NCI-H146 (cell line): ENCODE data around the gene ADGRD1.
"Not testable (repeated sequence)": the region's sequence is repeated elsewhere in the genome, so short reads cannot be mapped to it uniquely, and the experiment has no call there.

Experiments used
- DNase-seq: peaks from one replicate; lab custom pipeline; 2025; lab: John Stamatoyannopoulos, UW

Gene ADGRD1

DNA sequence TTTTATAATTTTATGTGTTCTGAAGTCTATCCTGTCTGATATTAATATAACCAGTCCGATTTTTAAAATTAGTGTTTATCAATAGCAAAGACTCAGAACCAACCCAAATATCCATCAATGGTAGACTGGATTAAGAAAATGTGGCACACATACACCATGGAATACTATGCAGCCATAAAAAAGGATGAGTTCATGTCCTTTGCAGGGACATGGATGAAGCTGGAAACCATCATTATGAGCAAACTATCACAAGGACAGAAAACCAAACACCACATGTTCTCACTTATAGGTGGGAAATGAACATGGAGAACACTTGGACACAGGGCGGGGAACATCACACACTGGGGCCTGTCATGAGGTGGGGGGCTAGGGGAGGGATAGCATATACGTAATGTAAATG lies 16.2 kb upstream of the ADGRD1 start:
- DNase-seq = not testable (repeated sequence)

DNA sequence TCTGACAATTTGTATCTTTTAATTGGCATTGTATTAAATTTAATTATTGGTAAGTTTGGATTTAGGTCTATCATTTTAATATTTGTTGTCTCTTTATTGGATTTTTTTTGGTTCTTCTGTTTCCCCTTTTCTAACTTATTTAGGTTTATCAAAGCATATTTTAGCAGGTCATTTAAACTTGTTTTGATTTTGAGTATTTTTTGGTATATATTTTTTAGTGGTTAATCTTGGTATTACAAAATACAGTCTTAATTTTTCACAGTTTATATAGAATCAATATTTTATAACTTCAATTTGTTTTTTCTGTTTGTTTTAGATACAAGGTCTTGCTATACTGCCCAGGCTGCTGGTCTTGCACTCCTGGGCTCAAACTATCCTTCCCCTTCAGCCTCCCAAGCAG lies 15.5 kb upstream of the ADGRD1 start:
- no peak for DNase-seq

DNA sequence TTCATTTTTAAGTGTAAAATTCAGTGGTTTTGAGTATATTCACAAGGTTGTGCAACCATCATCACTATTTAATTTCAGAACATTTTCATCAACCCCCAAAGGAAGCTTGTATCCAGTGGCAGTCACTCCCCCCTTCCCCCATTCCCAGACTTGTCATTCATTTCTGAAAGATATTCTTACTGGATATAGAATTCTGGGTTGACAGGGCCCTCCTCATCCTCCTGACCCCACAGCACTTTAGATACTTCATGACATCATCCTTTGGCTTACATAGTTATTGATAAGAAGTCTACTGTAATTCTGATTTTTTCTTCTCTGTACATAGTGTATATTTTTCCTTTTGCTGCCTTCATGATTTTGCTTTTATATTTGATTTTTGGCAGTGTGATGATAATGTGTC lies 8.8 kb upstream of the ADGRD1 start:
- DNase-seq = no peak

DNA sequence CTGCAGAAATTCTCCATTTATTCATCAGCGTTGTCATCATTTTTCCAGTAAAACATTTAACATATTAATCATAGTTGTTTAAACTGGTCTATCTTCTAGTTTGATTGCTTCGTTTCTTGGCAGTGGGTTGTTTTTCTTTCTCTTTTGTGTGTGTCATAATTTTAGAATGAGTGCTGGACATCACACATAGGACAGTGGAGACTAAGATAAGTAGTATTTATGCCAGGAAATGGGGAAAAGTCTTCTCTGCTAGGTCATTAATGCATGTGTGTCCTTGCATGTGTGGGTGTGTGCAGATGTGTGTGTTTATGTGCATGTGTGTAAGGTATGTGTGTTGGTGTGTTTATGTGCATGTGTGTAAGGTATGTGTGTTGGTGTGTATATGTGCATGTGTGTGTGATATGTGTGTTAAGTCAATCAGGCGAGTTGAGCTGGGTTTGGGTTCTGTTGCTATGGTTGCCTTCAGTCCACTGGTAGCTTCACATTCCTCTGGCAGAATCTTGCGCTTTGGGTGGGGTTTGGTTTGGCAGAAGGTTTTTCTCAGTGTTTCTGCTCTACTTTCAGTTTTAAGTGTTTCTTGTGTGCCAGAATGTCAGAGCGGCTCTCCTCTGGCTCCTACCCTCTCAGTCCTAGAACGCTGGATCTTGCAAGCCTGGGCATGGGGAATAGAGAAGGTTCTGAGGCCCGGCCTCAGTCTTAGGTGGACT lies 7.8 kb upstream of the ADGRD1 start:
- no peak for DNase-seq

DNA sequence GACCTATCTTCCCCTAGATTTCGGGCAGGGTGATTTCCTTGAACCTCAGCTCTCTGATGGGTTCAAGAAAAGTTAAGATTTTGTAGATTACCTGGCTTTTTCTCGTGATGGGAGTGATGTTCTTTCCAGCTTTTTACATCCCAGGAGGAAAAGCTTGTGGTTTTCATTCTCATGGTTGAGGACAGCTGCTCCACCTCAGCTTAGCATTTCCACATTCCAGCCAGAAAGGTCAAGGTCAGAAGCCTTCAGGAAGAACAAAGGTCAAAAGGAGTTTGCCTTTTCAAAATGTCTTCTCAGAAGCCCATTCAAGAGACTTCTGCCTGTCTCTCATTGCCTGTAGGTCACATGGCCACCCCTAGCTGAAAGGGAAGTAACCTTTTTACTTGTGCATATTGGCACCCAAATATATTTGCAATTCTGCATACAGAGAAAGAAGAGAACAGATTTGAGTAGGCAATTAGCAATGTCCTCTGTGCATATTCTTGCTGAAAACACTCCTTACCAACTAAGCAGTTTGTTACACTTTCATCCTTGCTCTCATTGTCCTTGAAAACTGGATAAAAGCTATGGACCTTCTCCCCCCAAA lies 6.6 kb upstream of the ADGRD1 start:
- no peak for DNase-seq

DNA sequence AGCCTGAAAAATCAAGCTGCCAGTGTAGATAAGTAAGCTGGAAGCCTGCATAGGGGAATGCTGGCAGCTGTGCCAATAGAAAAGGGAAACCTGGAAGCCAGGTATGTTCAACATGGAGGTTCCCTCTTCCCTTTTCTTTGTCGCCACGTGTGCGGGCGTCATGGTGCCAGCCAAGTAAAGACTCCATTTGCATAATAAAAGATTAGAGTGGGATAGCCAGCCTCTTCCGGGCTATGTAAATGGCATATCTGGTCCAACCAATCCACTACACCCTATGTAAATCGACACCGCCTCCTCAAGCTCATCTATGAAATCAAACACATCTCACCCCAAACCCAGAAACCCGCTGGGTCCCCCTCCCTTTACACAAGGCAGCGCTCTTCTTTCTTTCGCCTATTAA lies 5.6 kb upstream of the ADGRD1 start:
- DNase-seq = peak; percentile 1

DNA sequence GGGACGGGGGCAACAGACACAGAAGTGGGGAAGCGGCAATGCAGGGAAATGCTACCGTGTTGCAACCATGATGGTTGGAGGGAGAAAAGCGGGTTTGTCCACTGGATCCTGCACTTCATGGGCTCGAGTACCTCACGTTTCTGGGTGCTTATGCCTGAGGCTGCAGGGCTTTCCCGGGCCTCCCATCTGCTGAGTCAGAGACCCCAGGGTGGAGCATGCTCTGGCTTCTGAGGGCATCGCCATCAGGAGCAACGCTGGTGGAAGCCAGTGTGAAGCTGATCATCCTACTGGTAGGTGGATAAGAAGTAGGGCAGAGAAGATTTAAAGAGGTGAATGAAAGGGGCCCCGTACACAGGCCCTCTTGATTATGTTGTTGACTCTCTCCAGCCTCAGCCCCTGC lies 5.0 kb upstream of the ADGRD1 start:
- DNase-seq = no peak

DNA sequence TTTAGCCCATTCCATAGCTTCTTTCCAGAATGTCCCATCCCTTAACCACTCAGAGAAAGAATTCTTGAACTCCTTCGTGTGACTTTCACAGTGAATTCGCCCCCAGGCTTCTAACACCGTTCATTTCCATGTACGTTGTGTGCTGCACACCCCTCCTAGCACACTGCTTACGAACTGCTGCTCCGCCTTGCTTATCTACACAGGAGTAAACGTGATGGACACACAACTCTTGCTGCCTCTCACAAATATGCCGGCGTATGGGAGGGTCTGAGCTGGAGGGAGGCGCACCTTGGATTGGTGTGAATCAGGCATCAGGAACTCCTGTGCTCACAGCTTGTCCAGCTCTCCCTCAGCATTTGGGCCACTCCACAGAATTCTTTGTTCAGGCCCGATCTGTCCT lies 3.9 kb upstream of the ADGRD1 start:
- DNase-seq = no peak

DNA sequence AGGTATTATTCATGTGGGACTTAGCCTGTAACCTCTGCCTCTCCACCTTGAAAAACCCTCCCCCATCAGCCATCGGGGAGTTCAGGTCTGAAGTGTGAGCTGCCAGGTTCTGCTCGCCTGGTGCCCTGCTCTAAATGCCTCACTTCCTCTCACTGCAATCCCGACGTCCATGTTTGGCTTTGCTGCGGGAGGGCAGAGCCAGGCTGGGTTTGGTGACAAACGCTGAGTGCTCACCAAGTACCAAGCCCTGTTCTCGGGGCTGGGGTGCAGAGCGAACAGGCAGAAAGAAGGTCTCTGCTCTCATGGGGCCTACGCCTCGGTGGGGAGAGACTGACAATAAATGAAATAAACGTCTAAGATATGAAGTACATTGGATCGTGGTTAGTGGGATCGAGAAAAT lies 2.1 kb upstream of the ADGRD1 start:
- DNase-seq = no peak

DNA sequence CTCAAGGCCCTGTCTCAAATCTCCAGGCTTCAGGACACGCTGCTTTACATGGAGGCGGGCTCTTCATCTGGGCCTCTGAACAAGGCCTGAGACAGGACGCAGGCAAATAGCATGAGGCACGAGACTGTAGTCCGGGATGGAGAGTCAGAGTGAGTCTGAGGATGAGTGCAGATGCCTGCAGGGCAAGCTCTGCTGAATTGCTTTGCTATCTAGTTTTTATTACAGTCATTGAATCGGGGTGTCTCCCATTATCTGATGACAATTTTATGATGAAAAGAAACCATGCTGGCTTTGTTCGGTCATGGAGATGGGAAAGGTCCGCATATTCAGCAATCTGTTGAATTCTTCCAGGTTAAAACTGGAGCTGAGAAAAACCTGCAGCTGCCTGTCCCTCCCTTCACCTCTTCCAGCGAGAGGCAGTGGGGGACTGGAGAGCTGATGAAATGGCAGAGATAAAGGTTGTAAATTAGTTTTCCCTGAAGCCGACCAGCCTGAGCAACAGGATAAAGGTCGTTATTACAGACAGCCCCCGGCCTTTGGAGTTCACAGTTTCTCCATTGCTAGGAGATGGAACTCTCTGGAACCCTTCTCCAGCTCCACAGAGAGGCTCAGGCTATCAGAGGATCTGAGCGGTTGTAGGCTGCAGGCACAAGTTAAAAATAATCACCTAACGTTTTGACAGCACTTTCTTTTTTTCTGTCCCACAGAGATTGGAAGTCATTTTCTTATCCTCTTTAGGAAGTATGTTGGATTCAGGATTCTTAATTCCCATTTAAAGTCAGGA lies 1.3 kb upstream of the ADGRD1 start:
- no peak for DNase-seq

DNA sequence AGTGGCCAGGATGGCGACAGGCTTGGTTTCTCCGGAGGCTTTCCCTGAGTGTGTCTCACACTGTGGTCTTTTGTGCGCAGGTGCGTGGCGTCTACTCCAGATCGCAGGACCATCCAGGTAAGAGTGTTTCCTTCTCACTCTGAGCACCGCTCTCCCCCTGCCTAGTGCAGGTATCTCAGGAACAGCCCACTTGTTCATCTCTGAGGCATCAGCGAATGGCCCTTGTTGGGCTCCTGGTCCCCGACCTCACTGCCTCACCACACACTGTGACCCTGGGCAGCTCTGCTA lies 781 bp downstream of the ADGRD1 start:
- no peak for DNase-seq

DNA sequence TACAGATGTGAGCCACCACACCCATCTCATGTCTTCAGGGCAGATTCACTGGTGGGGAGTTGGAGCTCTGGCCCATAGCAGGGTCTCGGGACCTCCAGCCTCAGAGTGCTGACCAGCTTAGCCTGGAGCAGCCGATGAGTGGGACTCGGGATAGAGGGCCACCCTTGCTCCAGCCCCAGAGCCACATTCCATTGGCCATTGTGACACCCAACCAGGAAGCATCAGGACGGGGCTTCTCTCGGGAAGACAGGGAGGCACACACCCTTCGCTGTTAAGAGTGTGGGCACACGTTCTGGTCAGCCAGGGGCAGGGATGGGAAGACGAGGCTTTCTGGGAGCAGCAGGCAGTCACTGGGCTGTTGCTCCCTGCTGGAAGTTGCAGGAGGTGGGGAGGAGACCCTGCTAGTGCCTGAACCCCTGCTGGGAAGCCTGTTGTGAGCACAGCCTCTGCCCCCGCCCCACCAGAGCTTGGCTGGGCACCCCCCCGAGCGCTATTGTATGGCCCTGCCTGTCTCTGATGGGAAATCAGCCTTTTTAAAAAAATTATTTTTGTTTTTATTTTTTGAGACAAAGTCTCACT lies 1.6 kb downstream of the ADGRD1 start:
- no peak for DNase-seq

DNA sequence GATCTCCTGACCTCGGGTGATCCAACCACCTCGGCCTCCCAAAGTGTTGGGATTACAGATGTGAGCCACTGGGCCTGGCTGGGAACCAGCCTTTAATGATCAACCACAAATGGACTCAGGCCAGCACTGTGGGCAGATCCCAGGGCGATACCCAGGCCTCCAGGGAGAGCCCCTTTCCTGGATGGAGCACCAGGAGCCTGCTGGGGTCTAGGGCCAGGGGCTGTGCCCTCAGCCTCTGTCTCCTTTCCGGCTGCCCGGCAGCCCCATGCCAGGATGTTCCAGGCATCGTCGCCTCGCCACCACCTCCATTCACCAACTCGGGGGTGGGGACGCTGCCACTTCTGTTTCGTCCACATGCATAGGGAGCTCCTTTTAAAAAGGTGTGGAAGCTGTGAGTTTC lies 2.3 kb downstream of the ADGRD1 start:
- no peak for DNase-seq

DNA sequence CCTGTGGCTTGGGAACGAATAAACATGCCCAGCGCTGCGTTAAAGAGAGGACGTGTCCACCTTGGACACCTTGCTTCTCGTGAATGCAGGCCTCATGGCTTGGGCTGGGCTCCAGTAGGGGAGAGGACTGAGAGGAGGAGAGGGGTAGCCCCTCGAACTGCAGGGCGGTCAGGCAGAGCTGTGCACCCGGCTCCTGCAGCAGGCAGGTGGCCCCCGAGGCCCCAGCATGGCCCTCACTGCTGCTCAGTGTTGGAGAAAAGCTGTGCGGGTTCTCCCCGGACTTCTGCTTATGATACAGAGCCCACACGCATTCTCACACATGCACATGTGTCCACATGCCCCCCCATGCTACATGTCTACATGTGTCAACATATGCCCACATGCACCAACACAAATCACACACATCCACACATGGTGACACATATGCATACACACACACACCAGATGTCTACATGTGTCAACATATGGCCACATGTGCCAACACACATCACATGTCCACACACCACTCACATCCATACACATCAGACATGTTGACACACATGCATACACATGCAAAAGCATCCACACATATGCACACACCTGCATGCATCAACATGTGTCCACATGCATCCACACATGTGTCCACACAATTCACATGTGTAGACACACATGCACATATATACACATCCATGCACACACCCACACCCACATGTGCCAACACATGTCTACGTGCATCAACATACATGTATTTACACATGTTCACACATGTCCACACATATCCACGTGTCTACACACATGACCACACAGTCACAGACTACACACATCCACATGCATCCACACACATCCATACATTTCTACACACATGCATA lies 3.0 kb downstream of the ADGRD1 start:
- DNase-seq = no peak

DNA sequence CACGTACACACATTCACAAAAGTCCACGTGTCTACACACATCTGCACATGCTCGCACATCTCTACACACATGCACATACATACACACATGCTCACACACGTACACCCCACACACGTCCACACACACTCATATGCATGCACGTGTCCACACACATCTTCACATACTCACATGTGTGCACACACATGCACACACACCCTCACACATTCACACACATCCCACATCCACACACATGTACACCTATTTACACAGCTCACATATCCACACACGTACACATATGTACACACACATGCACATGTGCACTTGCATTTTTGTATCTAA lies 3.6 kb downstream of the ADGRD1 start:
- DNase-seq = no peak

DNA sequence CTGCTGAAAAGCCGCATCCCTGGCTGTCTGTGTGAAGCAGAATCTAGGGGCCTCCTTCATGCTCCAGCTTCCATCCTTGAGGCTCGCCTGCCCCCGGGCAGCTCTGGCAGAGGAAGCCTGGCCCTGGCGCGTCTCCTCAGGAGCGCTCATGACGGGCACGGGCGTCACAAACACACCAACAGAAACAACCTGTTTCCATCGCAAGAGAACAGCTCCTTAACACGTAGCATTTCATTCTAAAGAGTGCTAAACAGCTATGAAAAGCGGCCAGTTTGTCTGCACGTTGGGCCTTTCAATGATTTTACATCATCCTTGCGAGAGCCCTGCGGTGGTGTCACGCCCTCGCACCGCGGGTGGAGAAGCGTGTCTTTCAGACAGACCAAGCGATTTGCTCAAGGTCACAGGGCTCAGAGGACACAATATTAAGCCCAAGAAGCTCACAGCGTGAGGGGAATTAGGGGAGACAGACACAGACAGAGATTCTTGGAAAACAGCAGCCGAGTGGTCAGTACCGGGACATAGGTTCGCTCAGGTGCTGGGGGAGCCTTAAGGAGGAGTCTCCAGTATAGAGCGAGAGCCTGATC lies 4.9 kb downstream of the ADGRD1 start:
- no peak for DNase-seq

DNA sequence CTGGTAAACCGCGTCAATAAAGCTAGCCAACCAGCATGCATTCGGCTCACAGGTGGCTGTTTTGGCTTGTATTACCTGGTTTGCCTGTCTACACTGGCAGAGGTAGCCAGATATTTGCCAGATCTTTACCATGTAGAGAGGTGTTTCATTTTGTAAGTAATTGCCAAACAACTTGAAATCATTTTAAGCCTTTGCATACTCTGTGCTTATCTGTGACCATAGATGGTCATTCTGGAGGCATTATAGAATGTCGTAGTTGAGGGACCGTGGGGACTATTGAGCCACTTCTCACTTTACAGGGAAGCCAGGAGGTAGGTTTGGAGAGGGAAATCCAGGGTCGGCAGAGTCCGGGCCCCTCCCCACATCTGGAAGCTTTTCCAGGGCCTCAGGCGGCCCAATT lies 5.9 kb downstream of the ADGRD1 start:
- DNase-seq = no peak

DNA sequence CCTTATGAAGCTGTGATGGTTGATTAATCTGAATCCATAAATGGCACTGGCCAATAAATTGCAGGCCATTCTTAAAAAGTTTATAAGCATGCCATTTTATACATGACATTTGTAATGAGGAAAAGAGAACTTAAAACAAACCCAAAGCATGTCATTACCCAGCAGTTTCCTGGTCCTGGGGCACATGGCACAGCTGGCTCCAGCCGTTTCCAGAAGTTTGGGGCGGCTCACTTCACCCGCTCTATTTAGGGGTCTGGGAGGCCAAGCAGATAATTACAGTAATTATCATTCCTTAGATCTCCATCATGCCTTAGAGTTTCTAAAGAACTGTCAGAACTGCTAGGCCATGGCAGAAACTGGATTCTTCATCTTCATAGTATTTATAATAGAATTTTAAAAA lies 6.4 kb downstream of the ADGRD1 start:
- no peak for DNase-seq

DNA sequence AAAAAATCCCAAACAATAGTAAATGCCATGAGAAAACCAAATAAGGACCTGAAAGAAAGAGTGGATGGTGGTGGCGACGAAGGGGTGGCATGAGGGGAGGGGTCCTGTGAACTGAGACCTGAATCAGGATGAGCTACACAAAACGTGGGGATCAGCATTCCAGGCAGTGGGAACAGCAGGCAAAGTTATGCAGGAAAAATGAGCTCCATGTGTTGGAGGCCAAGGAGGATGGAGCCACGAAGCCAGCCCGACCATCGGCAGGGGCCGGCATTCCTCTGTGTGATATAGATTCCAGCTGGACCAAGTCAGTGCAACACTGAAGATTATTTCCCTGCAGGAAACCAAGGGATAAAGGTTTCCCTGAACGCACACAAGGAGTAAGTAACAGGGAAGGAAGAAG lies 7.1 kb downstream of the ADGRD1 start:
- DNase-seq = no peak

DNA sequence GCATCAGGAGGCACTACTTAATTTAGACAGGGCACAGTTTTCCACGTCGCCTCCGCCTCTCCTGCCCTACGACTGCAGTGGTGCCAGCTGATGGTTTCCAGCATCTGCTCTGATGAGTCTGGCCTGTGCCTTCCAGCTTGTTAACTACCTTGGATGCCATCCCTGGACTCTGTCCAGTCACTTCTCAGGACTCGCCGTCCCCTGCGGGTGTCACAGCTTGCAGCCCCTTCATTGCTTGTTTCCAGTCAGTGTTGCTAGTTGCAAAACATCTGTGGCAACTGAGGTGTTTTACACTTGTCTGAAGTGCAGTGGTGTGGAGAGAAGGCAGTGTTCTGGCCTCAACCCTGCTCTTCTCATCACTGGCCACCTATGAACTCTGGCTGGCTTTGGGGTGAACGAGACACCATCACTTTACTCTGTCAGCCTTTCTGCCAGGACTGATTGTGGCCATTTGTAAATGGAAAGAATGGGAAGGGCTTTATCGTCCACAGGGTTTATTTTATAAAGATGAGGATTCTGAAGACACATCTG lies 8.3 kb downstream of the ADGRD1 start:
- DNase-seq = no peak

DNA sequence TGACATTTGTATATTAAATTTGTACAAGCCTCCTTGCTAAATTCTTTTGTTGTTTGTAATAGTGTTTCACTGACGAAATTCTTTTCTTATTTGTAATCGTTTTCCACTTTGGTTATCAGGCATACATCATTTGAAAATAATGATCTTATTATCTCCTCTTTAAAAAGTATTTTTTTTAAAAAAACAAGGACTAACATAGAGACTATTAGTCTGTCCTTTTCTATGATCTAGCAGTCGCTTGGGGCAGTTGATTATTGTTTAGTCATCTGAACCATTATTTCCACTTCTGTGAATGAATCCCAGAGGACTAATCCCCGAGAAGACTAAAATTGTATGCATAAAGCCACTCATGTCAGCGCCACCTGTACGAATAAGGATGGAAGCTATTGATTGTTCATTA lies 11.5 kb downstream of the ADGRD1 start:
- no peak for DNase-seq

DNA sequence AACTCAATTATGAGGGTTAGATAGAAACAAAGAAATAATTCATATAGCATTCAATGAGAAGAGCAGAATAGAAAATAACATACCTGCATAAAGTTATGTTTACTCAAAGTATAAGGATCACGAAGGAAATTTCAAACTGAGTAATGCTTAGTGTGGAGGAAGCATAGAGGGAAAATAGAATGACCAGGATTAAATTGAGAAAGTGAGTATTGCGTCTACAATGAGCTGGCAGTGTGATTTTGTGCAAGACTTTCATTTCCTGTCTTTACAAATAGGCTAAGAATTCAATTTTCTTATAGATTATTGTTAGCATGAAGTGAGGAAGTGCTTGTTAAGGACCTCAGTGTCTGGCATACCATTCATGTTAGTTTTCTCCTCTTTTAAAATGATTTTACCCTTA lies 12.0 kb downstream of the ADGRD1 start:
- DNase-seq = no peak
